Thyroid gland (tissue), 4 donors: Measurements from ENCODE around the gene STIL. TPM values are rescaled to one million over a fixed set of nuclear protein-coding genes. Genes with fewer than 3 reads are reported as not detected.

Experiments
- DNase-seq, 2 donors: peaks; one replicate each; pipeline ENCODE4 v3.0.0-alpha.2; 2019
- H3K27ac ChIP-seq, 3 donors: fragments of 200-600 bp; sonication (generic); 1 replicate in 2 of 3; 2 replicates in 1 of 3; pipeline ENCODE4 v1.5.1; 2016 to 2019; ENCODE audit warnings: mild to moderate bottlenecking in 1 of 3, moderate library complexity in 1 of 3
- H3K27me3 ChIP-seq: fragments of 200-600 bp; sonication (generic); one replicate; pipeline ENCODE4 v1.5.1; 2019
- H3K36me3 ChIP-seq, 2 donors: fragments of 200-600 bp; sonication (generic); one replicate each; pipeline ENCODE4 v1.5.1; 2016 to 2019
- H3K4me1 ChIP-seq, 2 donors: fragments of 200-600 bp; sonication (generic); one replicate each; pipeline ENCODE4 v1.5.1; 2017 to 2019
- H3K4me3 ChIP-seq, 3 donors: fragments of 200-600 bp; sonication (generic); replicated peaks in 1 of 3; 1 replicate in 2 of 3; 2 replicates in 1 of 3; pipeline ENCODE4 v1.5.1; 2016; ENCODE audit warnings: mild to moderate bottlenecking in 1 of 3
- H3K9me3 ChIP-seq: fragments of 200-600 bp; sonication (generic); one replicate; pipeline ENCODE4 v1.5.1; 2017
- CTCF ChIP-seq, 6 experiments: fragments of 200-600 bp in 3 of 6; fragments of 450-650 bp in 3 of 6; sonication (generic) in 3 of 6; IDR thresholded peaks; one replicate each; pipeline ENCODE4 v1.5.1; 2016 to 2019; ENCODE audit warnings: antibody characterized with exemption in 6 of 6, mild to moderate bottlenecking in 2 of 6, inconsistent platforms in 1 of 6, moderate library complexity in 1 of 6
- POLR2A ChIP-seq, 2 donors: fragments of 450-650 bp; IDR thresholded peaks; one replicate each; pipeline ENCODE4 v1.6.1; 2017; ENCODE audit warnings: antibody characterized with exemption in 2 of 2, mild to moderate bottlenecking in 2 of 2, moderate library complexity in 1 of 2
- WGBS, 2 donors: methylation state at CpG; one replicate each; pipeline ENCODE4 v1.1.5; 2017; 5-methylcytosine and 5-hydroxymethylcytosine counted together
- intact Hi-C: fragments of 100-400 bp; cut with DNase I; formaldehyde crosslinking; loops from one replicate; pipeline ENCODE4 v1.15.1; 2023
- total RNA-seq, 4 donors: library from RNA; depleted of rRNA; stranded (reverse); fragments of >200 nt; gene quantifications; one replicate each; pipeline ENCODE4 v1.2.3, GENCODE V29; 2016

The STIL gene
- total RNA-seq, 4 donors from 2014 or later = 0.93 to 2.5 (median 1.6) TPM

DNA sequence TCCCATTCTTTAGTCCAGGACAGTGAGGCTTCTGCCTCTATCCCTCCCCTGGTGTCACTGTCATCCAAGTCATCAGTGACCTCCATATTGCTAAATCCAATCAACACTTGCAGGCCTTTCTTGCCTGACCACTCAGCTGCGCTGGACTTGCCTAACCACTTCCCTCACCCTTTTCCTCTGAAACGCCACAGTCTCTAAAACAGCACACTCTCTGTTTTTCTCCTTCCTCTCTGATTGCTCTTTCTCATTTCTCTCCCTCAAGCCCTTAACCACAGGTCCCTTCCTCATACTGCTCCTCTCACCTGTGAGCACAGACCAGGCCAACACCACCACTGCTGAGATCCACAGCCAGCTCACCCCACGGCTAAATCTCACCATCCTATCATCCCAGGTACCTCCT, 99.4 kb downstream of the STIL start:
- no peak for DNase-seq
- Histone ChIP-seq H3K9me3 (no peaks in the 10 kb centered on the region), H3K36me3 (no peaks in the 10 kb centered on the region), H3K27ac (no peak overlapping the region), H3K4me3 (no peak overlapping the region), H3K4me1 (peaks cover 0 to 4% of the 10 kb centered on the region in 2 donors), H3K27me3 (no peaks in the 10 kb centered on the region)
- WGBS, 2 donors = 75 to 80% methylated on average over 3 of the region's 3 CpGs
- TF ChIP-seq POLR2A (IDR thresholded peaks at IDR 0.05) (no peak), CTCF (IDR thresholded peaks at IDR 0.05) (no peak)
- intact Hi-C loops = no loop called here

- Histone ChIP-seq H3K4me3 (no peak overlapping the region), H3K9me3 (no peaks in the 10 kb centered on the region), H3K36me3 (no peaks in the 10 kb centered on the region), H3K27ac (peak overlapping the region in 1 of 3 donors; percentile 58), H3K4me1 (peaks cover 0 to 4% of the 10 kb centered on the region in 2 donors), H3K27me3 (no peaks in the 10 kb centered on the region)
- intact Hi-C loops = no loop called here
- WGBS, 2 donors = 73 to 76% methylated on average over 10 to 11 of the region's 11 CpGs
- TF ChIP-seq POLR2A (IDR thresholded peaks at IDR 0.05) = no peak
- no peak for TF ChIP-seq CTCF (IDR thresholded peaks at IDR 0.05)
- no peak for DNase-seq
Observed at GRCh38 chr1:47213230-47213963, 100.5 kb downstream of the STIL start.

GRCh38 chr1:47212636-47213229, 101.2 kb downstream of the STIL start:
- H3K4me1 ChIP-seq = peaks cover 0 to 4% of the 10 kb centered on the region in 2 donors
- H3K4me3 ChIP-seq = no peak overlapping the region
- H3K36me3 ChIP-seq = no peaks in the 10 kb centered on the region
- no peaks in the 10 kb centered on the region for H3K27me3 ChIP-seq
- WGBS, 2 donors = 82 to 94% methylated on average over 4 of the region's 4 CpGs
- no peaks in the 10 kb centered on the region for H3K9me3 ChIP-seq
- intact Hi-C loops = no loop called here
- peak overlapping the region in 2 of 3 donors; percentile 49 to 58 for H3K27ac ChIP-seq
- DNase-seq = no peak
- TF ChIP-seq CTCF (IDR thresholded peaks at IDR 0.05) = no peak
- TF ChIP-seq POLR2A (IDR thresholded peaks at IDR 0.05) = no peak

DNA sequence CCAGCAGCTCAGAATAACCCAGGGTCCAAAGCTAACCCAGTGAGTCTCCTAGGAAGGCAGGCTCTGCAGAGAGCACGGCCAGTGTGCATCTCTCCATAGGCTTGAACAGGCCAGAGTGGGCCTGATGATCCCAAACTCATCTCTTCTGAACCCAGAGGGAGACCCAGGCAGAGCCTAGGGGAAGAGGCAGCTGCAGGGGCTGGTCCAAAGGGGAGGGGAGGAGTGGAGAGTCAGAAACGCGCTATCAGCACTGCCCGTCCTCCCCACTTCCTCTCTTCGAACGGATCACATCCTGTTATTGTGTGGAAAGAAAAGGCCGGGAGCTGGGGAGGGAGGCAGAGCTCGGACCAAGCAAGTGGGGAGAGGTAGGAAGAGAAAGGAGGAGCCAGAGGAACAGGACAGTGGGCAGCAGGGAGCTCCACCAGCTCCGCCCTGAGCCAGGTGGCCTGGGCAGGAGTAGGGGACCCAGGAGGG, 102.1 kb downstream of the STIL start:
- H3K27me3 ChIP-seq = no peaks in the 10 kb centered on the region
- intact Hi-C loops = no loop called here
- no peak for DNase-seq
- H3K27ac ChIP-seq = peak overlapping the region in 2 of 3 donors; percentile 49 to 58
- no peaks in the 10 kb centered on the region for H3K9me3 ChIP-seq
- WGBS, 2 donors = 42 to 58% methylated on average over 8 to 9 of the region's 9 CpGs
- no peak overlapping the region for H3K4me3 ChIP-seq
- TF ChIP-seq POLR2A (IDR thresholded peaks at IDR 0.05) (peak in 1 of 2 donors; percentile 16), CTCF (IDR thresholded peaks at IDR 0.05) (no peak)
- no peaks in the 10 kb centered on the region for H3K36me3 ChIP-seq
- peaks cover 0 to 4% of the 10 kb centered on the region in 2 donors for H3K4me1 ChIP-seq

DNA sequence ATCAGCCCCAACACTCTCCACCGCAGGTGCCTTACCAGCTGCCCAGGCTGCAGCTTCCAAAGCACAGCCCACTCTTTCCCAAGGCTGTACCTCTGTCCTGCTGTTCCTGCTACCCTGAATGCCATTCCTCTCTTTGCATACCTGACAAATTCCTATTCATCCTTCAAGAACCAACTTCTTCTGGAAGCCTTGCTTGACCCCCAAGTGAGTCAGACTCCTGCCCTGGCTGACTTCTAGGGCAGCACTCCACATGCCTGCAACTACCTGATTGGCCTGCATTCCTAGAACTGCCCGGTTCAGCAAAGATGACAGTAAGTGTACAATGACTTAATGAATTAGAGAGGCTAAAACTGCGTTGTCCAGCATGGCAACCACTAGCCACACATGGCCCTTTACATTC, 103.3 kb downstream of the STIL start:
- H3K27me3 ChIP-seq = no peaks in the 10 kb centered on the region
- no peak overlapping the region for H3K27ac ChIP-seq
- H3K4me3 ChIP-seq = no peak overlapping the region
- intact Hi-C loops = no loop called here
- WGBS, 2 donors = 73 to 81% methylated on average over 3 of the region's 3 CpGs
- no peaks in the 10 kb centered on the region for H3K36me3 ChIP-seq
- H3K9me3 ChIP-seq = no peaks in the 10 kb centered on the region
- no peak for DNase-seq
- TF ChIP-seq POLR2A (IDR thresholded peaks at IDR 0.05) = no peak
- no peak for TF ChIP-seq CTCF (IDR thresholded peaks at IDR 0.05)
- H3K4me1 ChIP-seq = peaks cover 0 to 4% of the 10 kb centered on the region in 2 donors
